Fibroblast of skin of scalp (primary cell): Measurements from ENCODE around the gene TICAM2.

Experiments
- DNase-seq: peaks from one replicate; pipeline ENCODE4 v3.0.0-alpha.2; 2013

TICAM2 gene

DNA sequence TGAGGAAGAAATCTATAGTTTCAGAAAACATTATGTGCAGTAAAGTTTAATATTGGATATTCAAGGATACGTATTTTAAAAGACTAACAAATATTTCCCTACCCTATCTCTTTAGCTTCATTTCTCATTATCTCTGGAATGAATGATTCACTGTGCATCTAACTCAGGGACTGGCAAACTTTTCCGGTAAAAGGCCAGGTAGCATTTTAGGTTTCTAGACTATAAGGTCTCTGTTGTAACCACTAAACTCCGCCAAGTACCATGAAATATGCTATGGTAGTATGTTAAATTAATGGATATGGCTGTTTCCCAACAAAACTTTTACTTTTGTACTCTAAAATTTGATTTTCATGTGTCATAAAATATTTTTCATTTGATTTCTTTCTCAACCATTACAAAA, 70.9 kb downstream of the TICAM2 start:
- DNase-seq, result no peak

DNA sequence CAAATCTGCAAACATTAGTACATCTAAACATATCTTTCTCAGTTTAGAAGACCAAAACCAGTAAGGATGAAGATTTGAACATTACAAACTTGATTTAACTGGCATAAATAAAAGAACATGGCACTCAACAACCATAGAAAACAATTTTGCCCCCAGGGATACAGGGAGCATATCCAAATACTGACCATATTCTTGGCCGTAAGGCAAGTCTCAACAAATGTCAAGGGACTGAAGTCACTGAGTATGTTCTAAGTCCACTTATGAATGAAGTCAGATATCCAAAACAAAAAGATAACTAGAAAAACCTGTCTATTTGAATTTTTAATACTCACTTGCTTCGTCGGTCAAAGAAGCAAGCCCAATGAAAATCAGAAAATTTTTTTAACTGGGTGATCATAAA, 71.9 kb downstream of the TICAM2 start:
- no peak for DNase-seq
